HG02642 (cell line): ENCODE measurements around the gene MGST3.
"Not testable (repeated sequence)": the region's sequence is repeated elsewhere in the genome, so short reads cannot be mapped to it uniquely, and the experiment has no call there.

Source experiments
- ATAC-seq: cut with Tn5 transposase; IDR thresholded peaks from one replicate; pipeline ENCODE4 v1.9.1; 2021; ENCODE audit warnings: mild to moderate bottlenecking; ENCODE audit not compliant: unreplicated experiment, poor library complexity

The MGST3 gene

GRCh38 chr1:165630629-165631341, at the start of gene MGST3:
TSS of gene MGST3 (plus strand) at chr1:165631234. CDS start at chr1:165649848, 18,614 bp downstream.
- peak; percentile 90 for ATAC-seq

GRCh38 chr1:165581926-165582325, 49.1 kb upstream of the MGST3 start:
- no peak for ATAC-seq

GRCh38 chr1:165586398-165586797, 44.6 kb upstream of the MGST3 start:
- no peak for ATAC-seq

- not testable (repeated sequence) for ATAC-seq
Observed at GRCh38 chr1:165591391-165591790, 39.6 kb upstream of the MGST3 start.

GRCh38 chr1:165592945-165593823, 37.9 kb upstream of the MGST3 start:
- peak; percentile 38 for ATAC-seq

- ATAC-seq = no peak
Observed at GRCh38 chr1:165595246-165595938, 35.6 kb upstream of the MGST3 start.

- ATAC-seq = peak; percentile 98
Observed at GRCh38 chr1:165597883-165598675, 33.0 kb upstream of the MGST3 start.

- no peak for ATAC-seq
Observed at GRCh38 chr1:165598676-165599059, 32.4 kb upstream of the MGST3 start.

- ATAC-seq = no peak
Observed at GRCh38 chr1:165600793-165601192, 30.2 kb upstream of the MGST3 start.

GRCh38 chr1:165603810-165604209, 27.2 kb upstream of the MGST3 start:
- ATAC-seq = no peak

GRCh38 chr1:165605246-165605645, 25.8 kb upstream of the MGST3 start:
- ATAC-seq = no peak

- ATAC-seq = not testable (repeated sequence)
Observed at GRCh38 chr1:165606676-165607075, 24.4 kb upstream of the MGST3 start.

- ATAC-seq = no peak
Observed at GRCh38 chr1:165610866-165611265, 20.2 kb upstream of the MGST3 start.

- ATAC-seq = no peak
Observed at GRCh38 chr1:165612062-165612461, 19.0 kb upstream of the MGST3 start.

GRCh38 chr1:165616054-165616612, 14.9 kb upstream of the MGST3 start:
- no peak for ATAC-seq

GRCh38 chr1:165616987-165617546, 14.0 kb upstream of the MGST3 start:
- ATAC-seq = no peak

- no peak for ATAC-seq
Observed at GRCh38 chr1:165619647-165620151, 11.3 kb upstream of the MGST3 start.

GRCh38 chr1:165623624-165624023, 7.4 kb upstream of the MGST3 start:
- ATAC-seq = no peak

- no peak for ATAC-seq
Observed at GRCh38 chr1:165624441-165624840, 6.6 kb upstream of the MGST3 start.
